ENCODE data around the gene GAN.

Gene GAN

DNA sequence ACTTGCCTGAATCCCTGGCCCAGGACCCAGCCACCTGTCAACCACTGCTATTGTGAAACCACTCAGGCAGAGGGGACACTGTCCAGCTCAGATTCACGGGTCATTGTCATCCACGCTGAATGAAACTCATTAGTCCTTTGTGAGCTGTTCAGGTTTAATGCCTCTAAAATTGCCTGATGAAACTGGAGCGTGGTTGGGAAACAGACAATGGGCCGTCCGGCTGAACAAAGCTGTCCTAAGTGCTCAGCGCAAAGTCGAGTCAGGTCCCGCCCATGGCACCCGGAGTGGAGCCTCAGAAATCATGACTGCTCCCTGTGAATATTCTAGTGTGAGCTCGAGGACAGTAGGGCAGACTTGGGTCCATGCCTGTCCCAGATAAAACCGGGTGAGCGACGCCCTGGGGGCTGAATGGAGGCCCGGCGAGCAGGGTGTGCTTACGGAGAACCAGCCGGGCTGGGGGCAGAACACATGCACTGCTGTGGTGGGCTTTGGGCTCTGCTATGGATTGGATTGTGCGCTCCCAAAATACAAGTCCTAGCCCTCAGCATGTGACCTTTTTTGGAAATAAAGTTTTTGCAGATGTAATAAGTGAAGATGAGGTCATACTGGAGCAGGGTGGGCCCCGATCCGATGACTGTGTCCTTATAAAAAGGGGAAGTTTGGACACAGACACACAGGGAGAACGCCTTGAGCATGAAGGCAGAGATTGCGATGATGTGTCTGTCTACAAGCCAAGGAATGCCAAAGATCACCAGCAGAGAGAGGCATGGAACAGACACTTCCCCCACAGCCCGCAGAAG, 117.0 kb downstream of the GAN start:
- DNase-seq (ENCODE audit: low read depth), result no peak

DNA sequence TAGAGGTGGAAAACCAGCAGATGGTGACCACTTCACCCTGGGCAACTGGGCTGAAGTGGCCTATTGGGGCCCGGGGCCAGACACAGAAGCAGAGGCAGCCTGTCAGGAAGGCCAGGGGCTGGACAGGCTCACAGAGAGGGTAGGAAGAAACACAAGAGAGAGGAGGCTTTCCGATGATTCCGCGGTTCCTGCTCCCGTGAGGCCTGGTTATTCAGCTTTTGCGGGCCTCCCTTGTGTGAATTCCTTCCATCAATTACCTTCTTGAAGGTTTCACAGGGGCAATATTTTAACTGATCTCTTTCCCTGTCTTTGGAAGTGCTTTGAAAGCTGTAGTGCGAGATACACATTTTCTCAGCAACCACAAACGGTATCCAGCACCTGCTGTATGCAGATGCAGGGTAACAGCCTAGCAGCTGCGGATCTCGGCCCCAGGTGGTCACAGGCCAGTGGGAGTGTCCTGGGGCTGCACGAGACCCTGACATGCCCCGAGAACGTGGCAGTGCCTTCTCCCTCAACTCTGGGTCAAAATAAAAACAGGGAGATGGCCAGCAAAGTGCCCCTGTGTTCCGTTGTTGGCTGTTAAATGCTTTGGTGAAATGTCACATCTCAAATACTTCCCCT, 118.3 kb downstream of the GAN start:
- no peak for DNase-seq (ENCODE audit: low read depth)

DNA sequence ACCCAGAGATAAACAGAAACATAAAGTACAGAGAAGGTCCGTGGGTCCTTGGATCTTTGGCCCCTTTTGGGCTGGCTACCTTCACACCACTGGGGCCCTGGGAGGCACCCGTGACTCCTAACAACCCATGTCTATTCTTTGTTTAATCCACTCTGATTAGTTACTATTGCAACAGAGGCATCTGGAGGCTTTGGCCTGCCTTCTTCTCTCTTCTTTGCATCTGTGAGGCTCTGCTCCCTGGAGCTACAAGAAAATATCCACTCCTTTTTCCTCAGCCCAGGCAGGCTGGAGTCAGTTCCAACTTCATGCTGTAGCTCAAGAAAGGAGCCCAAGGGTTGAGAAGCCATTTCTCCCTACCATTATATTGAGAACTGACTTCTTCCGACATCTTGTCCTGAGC, 120.3 kb downstream of the GAN start:
- no peak for DNase-seq (ENCODE audit: low read depth)

DNA sequence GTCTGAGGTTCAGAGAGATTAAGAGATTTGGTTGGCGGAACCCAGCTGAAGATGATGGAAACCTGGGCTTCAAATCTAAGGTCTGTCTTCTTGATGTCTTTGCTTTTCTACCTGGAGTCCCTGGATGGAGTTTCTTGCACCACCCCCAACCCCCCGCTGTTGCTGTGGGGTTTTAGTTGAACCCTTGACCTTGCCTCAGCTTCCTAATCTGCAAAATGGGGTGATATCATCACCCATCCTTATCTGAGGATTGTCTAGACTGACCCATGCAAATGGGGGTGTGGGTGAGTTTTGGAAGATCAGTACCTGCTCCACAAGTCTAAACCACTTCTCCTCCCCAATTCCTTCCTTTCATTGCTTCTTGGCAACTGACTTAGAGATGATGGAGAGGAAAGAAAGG, 120.8 kb downstream of the GAN start:
- no peak for DNase-seq (ENCODE audit: low read depth)

DNA sequence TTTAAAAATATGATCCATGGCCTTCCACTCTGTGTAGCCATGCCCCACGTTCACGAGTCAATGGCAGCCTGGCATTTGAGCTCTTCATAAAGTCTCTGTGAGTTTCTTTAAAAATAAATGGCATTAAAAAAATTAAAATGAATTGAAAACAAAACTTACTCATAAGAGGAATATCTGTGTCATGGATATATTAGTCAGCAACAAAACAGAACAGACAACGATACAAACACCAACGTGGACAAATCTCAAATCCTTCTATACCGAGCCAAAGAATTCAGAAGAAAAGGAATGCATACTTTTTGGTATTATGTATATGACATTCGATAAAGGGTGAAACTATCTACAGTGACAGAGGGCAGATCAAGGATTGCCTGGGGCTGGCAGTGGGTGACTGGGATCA, 121.6 kb downstream of the GAN start:
- DNase-seq (ENCODE audit: low read depth), result no peak

DNA sequence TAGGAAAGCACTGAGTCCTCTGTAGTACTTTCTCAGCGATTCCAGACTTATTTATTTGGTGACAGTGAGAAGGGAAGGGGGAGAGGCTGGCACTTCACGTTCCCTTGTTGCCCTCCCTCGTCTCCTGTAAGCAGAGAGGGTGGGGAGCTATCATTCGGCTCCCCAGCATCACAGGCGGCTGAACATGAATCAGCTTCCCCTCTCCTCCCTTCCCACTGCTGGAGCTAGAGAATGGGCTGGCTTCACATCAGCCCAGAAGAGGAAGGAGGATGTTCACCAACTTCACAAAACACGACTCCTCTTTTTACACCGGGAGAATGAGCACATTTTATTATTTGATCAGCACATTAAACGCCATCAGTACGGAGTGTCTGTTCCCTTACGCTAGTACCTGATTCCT, 123.1 kb downstream of the GAN start:
- no peak for DNase-seq (ENCODE audit: low read depth)
